GM18951 (cell line): Measurements from ENCODE around the gene SH3RF3.

Source experiments
- POLR2A ChIP-seq: IDR thresholded peaks from 4 replicates; pipeline ENCODE4 v1.6.1; 2011; ENCODE audit warnings: mild to moderate bottlenecking; ENCODE audit not compliant: insufficient read length, insufficient read depth; ENCODE audit errors: extremely low read depth
- in situ Hi-C: fragments of 300-500 bp; cut with MboI; formaldehyde crosslinking; loops from one replicate; pipeline ENCODE4 v1.12.0; 2022; ENCODE audit warnings: low sequenced_read_pairs, mixed read lengths, inconsistent platforms; ENCODE audit not compliant: unreplicated experiment

The SH3RF3 gene

GRCh38 chr2:109343460-109343859 is 214.5 kb downstream of the SH3RF3 start:
- in situ Hi-C loops: no loop called here
- no peak for TF ChIP-seq POLR2A

- TF ChIP-seq POLR2A: no peak
- in situ Hi-C loops: no loop called here
Observed at GRCh38 chr2:109344270-109344805, 215.3 kb downstream of the SH3RF3 start.

GRCh38 chr2:109345091-109345490 is 216.1 kb downstream of the SH3RF3 start:
- in situ Hi-C loops: no loop called here
- TF ChIP-seq POLR2A: no peak

- in situ Hi-C loops: no loop called here
- no peak for TF ChIP-seq POLR2A
Observed at GRCh38 chr2:109345653-109346480, 216.9 kb downstream of the SH3RF3 start.

GRCh38 chr2:109346601-109347228 is 217.7 kb downstream of the SH3RF3 start:
- TF ChIP-seq POLR2A: no peak
- in situ Hi-C loops: no loop called here

- in situ Hi-C loops: no loop called here
- TF ChIP-seq POLR2A: no peak
Observed at GRCh38 chr2:109347626-109348025, 218.6 kb downstream of the SH3RF3 start.

GRCh38 chr2:109348190-109348589 is 219.2 kb downstream of the SH3RF3 start:
- TF ChIP-seq POLR2A: no peak
- in situ Hi-C loops: no loop called here

GRCh38 chr2:109348671-109349502 is 219.9 kb downstream of the SH3RF3 start:
- in situ Hi-C loops: no loop called here
- no peak for TF ChIP-seq POLR2A

GRCh38 chr2:109349503-109350465 is 220.8 kb downstream of the SH3RF3 start:
- in situ Hi-C loops: no loop called here
- TF ChIP-seq POLR2A: no peak

- in situ Hi-C loops: no loop called here
- no peak for TF ChIP-seq POLR2A
Observed at GRCh38 chr2:109350526-109350925, 221.5 kb downstream of the SH3RF3 start.

- TF ChIP-seq POLR2A: no peak
- in situ Hi-C loops: no loop called here
Observed at GRCh38 chr2:109351164-109351756, 222.3 kb downstream of the SH3RF3 start.
